WTC11 (cell line): ENCODE measurements around the gene MTMR3.

ENCODE experiments used
- ESRRA ChIP-seq: sonication (generic); formaldehyde crosslinking; IDR thresholded peaks from 2 replicates; pipeline ENCODE4 v1.8.1; 2022; ENCODE audit warnings: mild to moderate bottlenecking, missing genetic modification reagents, borderline replicate concordance
- TF ChIP-seq, protein P1 (sequence below): fragments of 200-600 bp; IDR thresholded peaks from 2 replicates; pipeline ENCODE4 v1.8.0; 2022; ENCODE audit warnings: antibody characterized with exemption
- TF ChIP-seq, protein P2 (sequence below): sonication (generic); formaldehyde crosslinking; IDR thresholded peaks from 2 replicates; pipeline ENCODE4 v1.8.0; 2022; ENCODE audit warnings: mild to moderate bottlenecking, missing genetic modification reagents
- TF ChIP-seq, protein P3 (sequence below): sonication (generic); formaldehyde crosslinking; IDR thresholded peaks from 2 replicates; pipeline ENCODE4 v1.8.1; 2022; ENCODE audit warnings: mild to moderate bottlenecking, missing genetic modification reagents, moderate library complexity, borderline replicate concordance
- TF ChIP-seq, protein P4 (sequence below): sonication (generic); formaldehyde crosslinking; IDR thresholded peaks from 2 replicates; pipeline ENCODE4 v1.8.0; 2022; ENCODE audit warnings: mild to moderate bottlenecking, missing genetic modification reagents

DNA sequence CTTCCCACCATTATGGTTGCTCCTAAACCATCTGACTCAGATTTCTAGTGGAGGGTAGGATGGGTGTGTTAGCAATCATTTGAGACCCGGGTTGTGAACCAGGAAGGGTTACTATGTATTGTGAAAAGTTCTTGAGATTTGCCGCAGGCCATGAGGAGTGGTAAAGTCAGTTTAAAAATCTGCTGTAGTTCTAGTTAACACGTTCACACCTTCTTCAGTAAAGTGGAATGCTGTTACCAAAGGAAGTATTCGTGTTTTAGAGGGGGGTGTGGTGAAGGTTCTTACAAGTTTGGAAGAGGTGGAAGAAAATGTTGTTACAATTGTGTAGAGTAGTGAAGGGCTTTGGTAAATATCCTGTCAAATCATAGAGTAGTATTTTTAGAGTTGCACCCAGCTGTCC lies 2.6 kb downstream of the MTMR3 start:
- TF ChIP-seq, protein P1, sequence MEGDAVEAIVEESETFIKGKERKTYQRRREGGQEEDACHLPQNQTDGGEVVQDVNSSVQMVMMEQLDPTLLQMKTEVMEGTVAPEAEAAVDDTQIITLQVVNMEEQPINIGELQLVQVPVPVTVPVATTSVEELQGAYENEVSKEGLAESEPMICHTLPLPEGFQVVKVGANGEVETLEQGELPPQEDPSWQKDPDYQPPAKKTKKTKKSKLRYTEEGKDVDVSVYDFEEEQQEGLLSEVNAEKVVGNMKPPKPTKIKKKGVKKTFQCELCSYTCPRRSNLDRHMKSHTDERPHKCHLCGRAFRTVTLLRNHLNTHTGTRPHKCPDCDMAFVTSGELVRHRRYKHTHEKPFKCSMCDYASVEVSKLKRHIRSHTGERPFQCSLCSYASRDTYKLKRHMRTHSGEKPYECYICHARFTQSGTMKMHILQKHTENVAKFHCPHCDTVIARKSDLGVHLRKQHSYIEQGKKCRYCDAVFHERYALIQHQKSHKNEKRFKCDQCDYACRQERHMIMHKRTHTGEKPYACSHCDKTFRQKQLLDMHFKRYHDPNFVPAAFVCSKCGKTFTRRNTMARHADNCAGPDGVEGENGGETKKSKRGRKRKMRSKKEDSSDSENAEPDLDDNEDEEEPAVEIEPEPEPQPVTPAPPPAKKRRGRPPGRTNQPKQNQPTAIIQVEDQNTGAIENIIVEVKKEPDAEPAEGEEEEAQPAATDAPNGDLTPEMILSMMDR, result no peak
- TF ChIP-seq, protein P2, sequence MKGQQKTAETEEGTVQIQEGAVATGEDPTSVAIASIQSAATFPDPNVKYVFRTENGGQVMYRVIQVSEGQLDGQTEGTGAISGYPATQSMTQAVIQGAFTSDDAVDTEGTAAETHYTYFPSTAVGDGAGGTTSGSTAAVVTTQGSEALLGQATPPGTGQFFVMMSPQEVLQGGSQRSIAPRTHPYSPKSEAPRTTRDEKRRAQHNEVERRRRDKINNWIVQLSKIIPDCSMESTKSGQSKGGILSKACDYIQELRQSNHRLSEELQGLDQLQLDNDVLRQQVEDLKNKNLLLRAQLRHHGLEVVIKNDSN (CRISPR knock-in tag), result no peak
- TF ChIP-seq, protein P3, sequence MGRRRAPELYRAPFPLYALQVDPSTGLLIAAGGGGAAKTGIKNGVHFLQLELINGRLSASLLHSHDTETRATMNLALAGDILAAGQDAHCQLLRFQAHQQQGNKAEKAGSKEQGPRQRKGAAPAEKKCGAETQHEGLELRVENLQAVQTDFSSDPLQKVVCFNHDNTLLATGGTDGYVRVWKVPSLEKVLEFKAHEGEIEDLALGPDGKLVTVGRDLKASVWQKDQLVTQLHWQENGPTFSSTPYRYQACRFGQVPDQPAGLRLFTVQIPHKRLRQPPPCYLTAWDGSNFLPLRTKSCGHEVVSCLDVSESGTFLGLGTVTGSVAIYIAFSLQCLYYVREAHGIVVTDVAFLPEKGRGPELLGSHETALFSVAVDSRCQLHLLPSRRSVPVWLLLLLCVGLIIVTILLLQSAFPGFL (CRISPR knock-in tag), result no peak
- TF ChIP-seq, protein P4, sequence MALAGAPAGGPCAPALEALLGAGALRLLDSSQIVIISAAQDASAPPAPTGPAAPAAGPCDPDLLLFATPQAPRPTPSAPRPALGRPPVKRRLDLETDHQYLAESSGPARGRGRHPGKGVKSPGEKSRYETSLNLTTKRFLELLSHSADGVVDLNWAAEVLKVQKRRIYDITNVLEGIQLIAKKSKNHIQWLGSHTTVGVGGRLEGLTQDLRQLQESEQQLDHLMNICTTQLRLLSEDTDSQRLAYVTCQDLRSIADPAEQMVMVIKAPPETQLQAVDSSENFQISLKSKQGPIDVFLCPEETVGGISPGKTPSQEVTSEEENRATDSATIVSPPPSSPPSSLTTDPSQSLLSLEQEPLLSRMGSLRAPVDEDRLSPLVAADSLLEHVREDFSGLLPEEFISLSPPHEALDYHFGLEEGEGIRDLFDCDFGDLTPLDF (CRISPR knock-in tag), result no peak
- TF ChIP-seq ESRRA (CRISPR knock-in tag), result no peak
